Neural cell (in vitro differentiated cells): ENCODE results near the gene AP1M2.

Experiments used
- CTCF ChIP-seq: fragments of 450-650 bp; IDR thresholded peaks from 2 replicates; pipeline ENCODE4 v1.5.1; 2014; ENCODE audit warnings: antibody characterized with exemption, mild to moderate bottlenecking, moderate library complexity; ENCODE audit not compliant: poor library complexity, severe bottlenecking
- EZH2 ChIP-seq: fragments of 200-600, 300-800 bp; shearing (Covaris generic), sonication (generic); IDR thresholded peaks from 2 replicates; pipeline ENCODE4 v1.6.1; 2014; ENCODE audit warnings: antibody characterized with exemption, low read length, borderline replicate concordance, mild to moderate bottlenecking; ENCODE audit not compliant: insufficient read depth, poor library complexity, severe bottlenecking
- POLR2AphosphoS5 ChIP-seq: IDR thresholded peaks from 2 replicates; pipeline ENCODE4 v1.6.1; 2012
- RAD21 ChIP-seq: fragments of 450-650 bp; conservative IDR thresholded peaks from 2 replicates; pipeline ENCODE4 v1.6.1; 2014; ENCODE audit warnings: antibody characterized with exemption, mild to moderate bottlenecking, moderate library complexity
- REST ChIP-seq: IDR thresholded peaks from 2 replicates; pipeline ENCODE4 v1.6.1; 2012; ENCODE audit warnings: borderline replicate concordance
- SMC3 ChIP-seq: fragments of 450-650 bp; conservative IDR thresholded peaks from 2 replicates; pipeline ENCODE4 v1.6.1; 2014; ENCODE audit warnings: antibody characterized with exemption, mild to moderate bottlenecking, moderate library complexity; ENCODE audit not compliant: poor library complexity
- TAF1 ChIP-seq: IDR thresholded peaks from 2 replicates; pipeline ENCODE4 v1.6.1; 2012; ENCODE audit warnings: low read depth

GRCh38 chr19:10557603-10558197 is 29.4 kb downstream of the AP1M2 start:
- no peak for TF ChIP-seq POLR2AphosphoS5
- no peak for TF ChIP-seq SMC3
- no peak for TF ChIP-seq EZH2
- TF ChIP-seq REST: no peak
- TF ChIP-seq TAF1: no peak
- no peak for TF ChIP-seq CTCF
- no peak for TF ChIP-seq RAD21
